Mononuclear cell (primary cell): ENCODE data around the gene CEP128. TPM values are rescaled to one million over a fixed set of nuclear protein-coding genes. Genes with fewer than 3 reads are reported as not detected.

Source experiments
- H3K27me3 ChIP-seq: 2 replicates; pipeline ENCODE4 v1.6.0; 2011; ENCODE audit warnings: low read length, control low read depth; ENCODE audit not compliant: insufficient read depth
- H3K4me1 ChIP-seq: 2 replicates; pipeline ENCODE4 v1.5.1; 2011; ENCODE audit warnings: mild to moderate bottlenecking, low read length, control low read depth; ENCODE audit not compliant: insufficient read depth
- H3K4me3 ChIP-seq: 2 replicates; pipeline ENCODE4 v1.5.1; 2011; ENCODE audit warnings: mild to moderate bottlenecking, low read length, moderate library complexity
- H3K9me3 ChIP-seq: 2 replicates; pipeline ENCODE4 v1.5.1; 2011; ENCODE audit warnings: low read depth, mild to moderate bottlenecking, control low read depth, low read length
- total RNA-seq: library from RNA; depleted of rRNA; stranded (reverse); fragments of >200 nt; gene quantifications from one replicate; pipeline ENCODE4 v1.2.3, GENCODE V29; 2012

The CEP128 gene
- 11.0 TPM for total RNA-seq

- Histone ChIP-seq H3K4me1 (peaks cover 18% of the 10 kb centered on the region), H3K4me3 (peak within 1 kb of the TSS; percentile 70), H3K27me3 (no peaks in the 10 kb centered on the region), H3K9me3 (no peaks in the 10 kb centered on the region)
These were observed at the start of gene CEP128 for GRCh38 chr14:80941241-80942185. CEP128 (minus strand) TSS chr14:80941738.

- Histone ChIP-seq H3K4me3 (no peak overlapping the region), H3K27me3 (peaks cover 2% of the 10 kb centered on the region), H3K4me1 (peaks cover 4% of the 10 kb centered on the region), H3K9me3 (no peaks in the 10 kb centered on the region)
These were observed 47.3 kb upstream of the CEP128 start for GRCh38 chr14:80988735-80989429.

DNA sequence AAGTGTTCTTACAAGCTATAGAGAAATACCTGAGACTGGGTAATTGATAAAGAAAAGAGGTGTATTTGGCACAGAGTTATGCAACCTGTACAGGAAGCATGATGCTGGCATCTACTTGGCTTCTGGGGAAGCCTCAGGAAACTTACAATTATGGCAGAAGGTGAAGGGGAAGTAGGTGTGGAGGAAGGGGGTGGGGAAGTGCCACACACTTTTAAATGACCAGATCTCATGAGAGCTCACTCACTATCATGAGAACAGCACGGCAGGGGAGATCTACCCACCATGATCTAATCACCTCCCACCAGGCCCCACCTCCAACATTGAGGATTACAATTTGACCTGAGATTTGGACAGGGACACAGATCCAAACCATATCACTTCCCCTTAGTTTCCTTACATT is 46.7 kb upstream of the CEP128 start:
- no peak overlapping the region for H3K4me3 ChIP-seq
- peaks cover 4% of the 10 kb centered on the region for H3K4me1 ChIP-seq
- H3K27me3 ChIP-seq: peaks cover 2% of the 10 kb centered on the region
- H3K9me3 ChIP-seq: no peaks in the 10 kb centered on the region

- Histone ChIP-seq H3K9me3 (no peaks in the 10 kb centered on the region), H3K4me1 (peaks cover 4% of the 10 kb centered on the region), H3K4me3 (no peak overlapping the region), H3K27me3 (peaks cover 2% of the 10 kb centered on the region)
These were observed 45.9 kb upstream of the CEP128 start for GRCh38 chr14:80987235-80988032.

DNA sequence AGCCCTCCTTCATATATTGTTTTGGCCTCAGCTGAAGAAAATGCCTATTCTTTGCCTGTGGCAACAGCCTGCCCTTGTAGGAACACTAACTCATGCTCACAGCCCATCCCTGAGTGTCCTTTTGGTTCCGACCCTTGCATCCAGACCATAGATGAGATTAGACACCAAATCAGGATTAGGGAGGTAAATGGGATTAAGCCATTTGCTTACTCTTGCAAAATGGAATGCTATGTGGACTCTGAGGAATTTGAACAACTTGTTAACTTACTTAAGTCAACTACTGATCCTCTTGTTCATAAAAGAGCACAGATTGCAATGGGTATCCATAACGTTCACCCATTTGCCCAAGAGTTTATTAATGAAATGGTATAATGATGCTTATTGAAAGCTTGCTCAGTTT is 41.2 kb upstream of the CEP128 start:
- H3K9me3 ChIP-seq: no peaks in the 10 kb centered on the region
- no peaks in the 10 kb centered on the region for H3K4me1 ChIP-seq
- H3K27me3 ChIP-seq: no peaks in the 10 kb centered on the region
- no peak overlapping the region for H3K4me3 ChIP-seq

DNA sequence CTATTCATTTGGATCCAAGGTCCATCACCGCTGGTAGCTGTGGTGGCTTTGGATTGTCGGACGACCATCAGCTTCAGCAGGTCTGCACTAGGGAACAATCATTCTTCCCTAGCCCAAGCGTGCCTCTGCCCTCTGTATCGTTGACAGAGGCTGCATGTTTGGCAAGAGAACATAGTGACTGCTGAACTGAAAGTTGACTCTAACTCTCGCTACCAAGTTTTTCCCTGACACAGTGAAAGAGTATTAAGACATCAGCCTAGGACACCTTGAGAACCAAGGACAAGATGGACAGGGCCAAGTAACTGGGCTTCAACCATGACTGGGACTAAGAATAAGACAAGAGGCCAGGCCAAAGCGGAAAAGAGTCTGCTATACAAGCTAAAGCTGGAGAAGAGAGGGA is 40.1 kb upstream of the CEP128 start:
- H3K9me3 ChIP-seq: no peaks in the 10 kb centered on the region
- no peak overlapping the region for H3K4me3 ChIP-seq
- no peaks in the 10 kb centered on the region for H3K4me1 ChIP-seq
- H3K27me3 ChIP-seq: no peaks in the 10 kb centered on the region

- H3K27me3 ChIP-seq: no peaks in the 10 kb centered on the region
These were observed 39.6 kb upstream of the CEP128 start for GRCh38 chr14:80981156-80981555.

DNA sequence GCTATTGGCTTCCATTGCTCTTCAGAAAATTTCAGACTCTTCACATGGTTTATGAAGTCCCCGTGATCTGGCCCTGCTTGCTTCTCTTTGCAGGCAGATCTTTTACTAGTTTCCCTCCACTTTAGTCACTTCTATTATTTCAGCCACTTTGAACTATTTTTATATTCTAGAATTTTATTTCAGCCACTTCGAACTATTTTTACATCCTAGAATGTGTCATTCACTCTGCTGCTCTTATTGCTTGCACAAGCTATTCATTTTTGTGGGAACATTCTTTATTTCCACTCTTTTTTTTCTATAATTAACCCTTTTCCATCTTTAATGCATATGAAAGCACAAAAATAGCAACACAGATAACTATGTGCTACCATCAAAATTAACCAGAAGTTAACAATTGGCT is 38.4 kb upstream of the CEP128 start:
- Histone ChIP-seq H3K9me3 (no peaks in the 10 kb centered on the region), H3K27me3 (no peaks in the 10 kb centered on the region), H3K4me3 (no peak overlapping the region), H3K4me1 (no peaks in the 10 kb centered on the region)

More at GRCh38 chr14:80981156-80981555, 39.6 kb upstream of the CEP128 start:
- Histone ChIP-seq H3K9me3 (no peaks in the 10 kb centered on the region), H3K4me3 (no peak overlapping the region), H3K4me1 (no peaks in the 10 kb centered on the region)

DNA sequence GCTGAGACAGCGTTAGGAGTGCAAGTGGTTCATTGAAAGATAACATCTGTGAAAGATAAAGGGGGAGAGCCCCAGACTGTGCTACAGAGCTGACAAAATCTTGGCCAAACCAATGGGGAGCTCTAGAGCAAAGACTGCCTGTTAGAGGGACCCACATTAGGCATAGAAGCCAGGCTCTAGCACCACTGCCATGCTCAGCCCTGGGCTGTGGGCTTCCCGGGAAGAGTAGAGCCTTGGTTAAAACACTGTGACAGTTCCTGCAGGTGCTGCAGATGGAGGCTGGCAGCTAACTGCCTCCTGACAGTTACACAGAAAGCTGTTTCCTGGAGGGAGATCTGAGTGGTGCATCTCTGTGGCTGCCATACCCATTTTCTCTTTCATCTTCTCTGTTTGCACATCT is 36.9 kb upstream of the CEP128 start:
- Histone ChIP-seq H3K9me3 (no peaks in the 10 kb centered on the region), H3K4me3 (no peak overlapping the region), H3K27me3 (no peaks in the 10 kb centered on the region), H3K4me1 (no peaks in the 10 kb centered on the region)

DNA sequence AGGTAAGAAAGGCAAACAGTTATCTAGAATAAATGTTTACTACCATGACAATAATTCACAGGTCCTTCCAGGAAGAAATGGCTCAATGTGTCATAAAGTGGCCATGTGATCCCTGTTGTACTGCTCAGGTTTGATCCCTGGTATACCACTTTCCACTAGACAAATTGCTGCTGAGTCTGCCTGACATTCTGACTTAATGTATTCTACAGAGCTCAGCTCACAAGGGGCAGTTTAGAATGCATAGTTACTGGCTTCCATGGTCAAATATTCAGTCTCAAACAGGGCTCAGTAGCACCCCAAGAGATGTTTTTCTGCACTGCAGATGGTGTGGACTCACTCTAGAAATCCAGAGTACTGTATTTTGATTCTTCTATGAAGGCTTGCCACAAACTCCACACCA is 35.7 kb upstream of the CEP128 start:
- no peak overlapping the region for H3K4me3 ChIP-seq
- no peaks in the 10 kb centered on the region for H3K4me1 ChIP-seq
- no peaks in the 10 kb centered on the region for H3K27me3 ChIP-seq
- H3K9me3 ChIP-seq: no peaks in the 10 kb centered on the region

DNA sequence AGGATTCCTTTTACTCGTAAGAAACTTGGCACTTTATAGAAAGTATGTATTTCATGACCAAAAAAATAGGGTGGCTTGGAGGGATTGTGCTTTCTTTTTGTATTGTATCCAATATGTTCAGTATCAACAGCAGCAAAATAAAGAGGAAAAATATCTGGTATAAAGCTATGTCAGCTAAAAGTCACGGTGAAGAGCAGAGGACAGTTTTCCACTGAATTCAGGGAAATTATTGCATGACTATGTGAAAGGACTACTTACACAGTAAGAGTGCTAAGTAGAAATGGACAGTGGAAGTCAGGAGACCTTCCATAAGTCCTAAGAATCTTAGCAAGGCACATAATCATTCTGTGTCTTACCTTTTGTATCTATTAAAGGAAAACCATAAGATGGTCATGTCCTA is 33.1 kb upstream of the CEP128 start:
- Histone ChIP-seq H3K4me3 (no peak overlapping the region), H3K4me1 (no peaks in the 10 kb centered on the region), H3K27me3 (no peaks in the 10 kb centered on the region), H3K9me3 (no peaks in the 10 kb centered on the region)

DNA sequence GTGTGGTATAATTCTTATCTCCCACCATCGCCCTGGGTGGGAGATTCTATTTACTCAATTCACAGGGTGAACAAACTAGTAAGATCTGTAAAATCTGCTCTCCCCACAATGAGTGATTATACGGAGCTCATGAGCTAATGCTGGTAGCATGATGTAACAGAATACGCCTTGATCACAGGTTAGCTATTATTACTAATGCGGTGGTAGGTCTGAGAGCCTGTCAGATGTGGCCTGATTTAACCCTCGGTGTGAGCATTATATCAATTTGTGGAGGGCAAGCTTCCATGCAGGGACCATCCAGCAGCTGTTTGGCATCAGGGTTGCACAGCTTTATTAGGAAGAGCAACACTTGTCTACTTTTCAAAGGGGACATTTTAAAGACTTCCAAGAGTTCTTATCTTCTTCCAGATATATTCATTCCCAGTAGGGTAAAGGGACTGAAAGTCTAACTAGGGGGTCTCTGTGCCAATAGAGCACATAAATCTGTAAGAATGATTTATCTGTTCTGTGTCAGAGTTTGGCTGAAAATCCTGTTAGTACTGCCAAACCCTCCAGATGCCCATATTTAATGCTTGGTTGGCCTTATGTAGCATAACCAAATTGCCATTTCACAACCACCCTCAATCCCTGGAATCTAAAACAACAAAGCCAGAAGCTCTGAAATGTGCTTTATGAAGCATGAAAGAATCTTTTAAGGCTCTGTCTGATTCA is 32.5 kb upstream of the CEP128 start:
- H3K9me3 ChIP-seq: no peaks in the 10 kb centered on the region
- H3K27me3 ChIP-seq: no peaks in the 10 kb centered on the region
- no peak overlapping the region for H3K4me3 ChIP-seq
- no peaks in the 10 kb centered on the region for H3K4me1 ChIP-seq

GRCh38 chr14:80965037-80965436 is 23.5 kb upstream of the CEP128 start:
- H3K9me3 ChIP-seq: no peaks in the 10 kb centered on the region
- no peaks in the 10 kb centered on the region for H3K4me1 ChIP-seq
- no peak overlapping the region for H3K4me3 ChIP-seq
- no peaks in the 10 kb centered on the region for H3K27me3 ChIP-seq

- no peaks in the 10 kb centered on the region for H3K27me3 ChIP-seq
- H3K9me3 ChIP-seq: no peaks in the 10 kb centered on the region
- H3K4me3 ChIP-seq: no peak overlapping the region
- H3K4me1 ChIP-seq: peaks cover 19% of the 10 kb centered on the region
These were observed 18.0 kb upstream of the CEP128 start for GRCh38 chr14:80959496-80959895.
